HuH-7 (cell line): ENCODE measurements around the gene CAMKK1.
"Not testable (repeated sequence)": the region's sequence is repeated elsewhere in the genome, so short reads cannot be mapped to it uniquely, and the experiment has no call there.

Experiments
- DNase-seq: peaks from one replicate; pipeline ENCODE4 v3.0.0; 2011; ENCODE audit warnings: low spot score

The CAMKK1 gene

GRCh38 chr17:3845621-3846436 is 47.0 kb downstream of the CAMKK1 start, which contains the start of gene NCBP3:
Gene NCBP3, minus strand, starts transcription at chr17:3846246. Its CDS starts 23 bp downstream, at chr17:3846223.
- DNase-seq = peak; percentile 88

DNA sequence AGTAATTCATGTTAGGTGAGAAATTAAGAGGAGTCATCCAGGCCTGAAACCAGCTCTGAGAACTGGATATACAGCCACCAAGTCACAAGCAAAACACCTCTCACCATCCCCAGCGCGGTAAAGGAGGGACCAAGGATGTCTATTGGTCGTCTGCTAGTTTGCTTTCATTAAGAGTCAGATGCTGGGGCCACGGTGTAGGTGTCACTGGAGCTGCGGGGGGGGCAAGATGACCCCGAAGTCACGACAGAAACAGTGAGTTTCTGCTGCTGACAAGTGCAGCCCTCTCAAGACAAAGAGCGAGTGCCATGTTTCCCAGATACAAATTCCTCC is 47.6 kb downstream of the CAMKK1 start:
- no peak for DNase-seq

- DNase-seq = not testable (repeated sequence)
These were observed 48.3 kb downstream of the CAMKK1 start for GRCh38 chr17:3844556-3844955.

DNA sequence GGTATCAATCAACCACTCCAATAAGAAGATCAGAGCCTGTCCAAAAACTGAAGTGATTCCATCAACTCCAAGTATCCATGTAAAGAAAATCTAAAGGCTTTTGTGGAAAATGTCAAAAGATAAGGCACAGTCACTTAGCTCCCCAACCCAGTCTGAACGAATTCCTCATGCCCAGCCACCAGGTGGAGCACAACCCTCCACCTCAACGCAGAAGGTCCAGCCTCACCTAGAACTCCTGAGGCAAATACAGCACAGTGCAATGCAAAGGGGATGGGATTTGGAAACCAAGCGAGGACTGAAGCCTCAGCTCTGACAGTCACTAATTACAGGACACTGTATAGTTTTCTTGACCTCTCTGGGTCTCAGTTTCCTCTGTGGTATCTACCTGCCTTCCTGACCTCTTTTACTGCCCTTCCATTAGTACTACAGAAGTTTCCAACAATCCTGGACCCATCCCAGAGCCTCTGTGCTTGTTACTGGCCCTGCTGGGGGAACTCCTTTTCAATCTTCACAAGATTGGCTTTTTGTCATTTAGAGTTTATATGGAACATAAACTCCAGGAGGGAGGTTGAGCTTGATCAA is 48.8 kb downstream of the CAMKK1 start:
- DNase-seq = peak; percentile 78

- no peak for DNase-seq
These were observed 54.6 kb downstream of the CAMKK1 start for GRCh38 chr17:3838206-3838605.

DNA sequence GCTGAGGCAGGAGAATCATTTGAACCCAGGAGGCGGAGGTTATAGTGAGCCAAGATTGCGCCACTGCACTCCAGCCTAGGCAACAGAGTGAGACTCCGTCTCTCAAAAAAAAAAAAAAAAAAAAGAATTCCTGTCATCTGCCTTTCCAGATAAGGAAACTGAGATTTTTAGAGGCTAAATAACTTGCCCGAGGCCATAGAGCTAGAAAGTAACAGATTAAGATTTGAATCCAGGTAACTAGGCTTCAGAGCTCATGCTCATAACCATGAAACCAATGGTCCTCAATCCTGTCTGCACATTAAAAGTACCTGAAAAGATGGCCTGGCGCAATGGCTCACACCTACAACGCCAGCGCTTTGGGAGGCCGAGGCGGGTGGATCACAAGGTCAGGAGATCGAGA is 56.3 kb downstream of the CAMKK1 start:
- DNase-seq = no peak

DNA sequence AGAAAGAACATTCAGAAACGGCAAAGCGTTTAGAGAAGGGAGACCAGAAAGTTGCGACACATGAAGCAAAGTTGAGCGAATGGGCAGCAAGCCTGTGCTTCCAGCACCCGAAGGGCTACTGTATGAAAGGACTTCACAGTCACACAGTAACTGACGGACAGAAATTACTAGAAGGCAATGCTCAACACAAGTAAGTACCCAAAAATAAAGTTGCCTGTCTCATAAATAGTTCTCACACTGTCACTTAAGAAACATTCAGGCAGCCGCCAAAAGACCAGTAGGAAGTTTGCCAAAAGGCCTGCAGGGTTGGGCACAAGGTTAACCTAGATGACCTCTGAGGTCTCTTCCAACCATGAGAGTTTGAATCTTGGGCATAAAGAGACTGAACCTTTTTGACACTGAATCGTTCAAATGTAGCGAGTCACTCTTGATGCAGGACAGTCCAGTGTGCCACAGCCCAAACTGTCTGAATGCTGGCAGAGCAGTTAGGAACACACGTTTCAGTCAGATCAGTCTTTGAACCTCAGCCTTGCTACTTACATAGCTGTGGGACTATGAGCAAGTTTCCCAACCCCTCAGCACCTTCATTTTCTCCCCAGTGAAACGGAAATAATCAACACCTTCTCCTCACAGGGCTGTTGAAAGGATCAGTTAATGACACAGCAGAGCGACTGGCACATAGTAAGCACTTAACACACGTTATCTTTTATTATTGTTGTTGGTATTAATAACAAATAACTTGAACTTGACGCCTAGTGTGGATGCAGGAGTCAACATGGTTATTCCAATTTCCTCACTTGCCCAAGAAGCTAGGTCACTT is 57.2 kb downstream of the CAMKK1 start:
- DNase-seq = no peak

DNA sequence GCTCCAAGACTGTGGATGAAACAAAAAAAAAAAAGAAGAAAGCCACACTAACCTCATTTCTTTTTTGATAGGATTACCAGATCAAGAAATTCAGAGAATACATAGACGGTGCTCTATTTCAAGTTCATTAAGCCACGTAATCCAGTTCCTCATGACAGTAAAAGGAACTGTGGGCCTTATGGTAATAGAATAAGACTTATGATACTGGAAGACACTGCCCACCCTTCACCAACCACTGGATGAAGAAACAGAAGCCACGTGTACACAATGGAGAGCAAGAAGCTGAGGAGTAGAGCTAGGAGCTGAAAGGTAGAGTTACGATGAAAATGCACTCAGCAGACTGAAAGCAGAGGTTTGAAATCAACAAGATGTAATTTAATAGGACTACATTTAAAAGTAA is 58.0 kb downstream of the CAMKK1 start:
- DNase-seq = no peak

GRCh38 chr17:3828852-3829232 is 64.0 kb downstream of the CAMKK1 start:
- DNase-seq = no peak

- DNase-seq = no peak
These were observed 64.6 kb downstream of the CAMKK1 start for GRCh38 chr17:3828151-3828851.

- no peak for DNase-seq
These were observed 65.6 kb downstream of the CAMKK1 start for GRCh38 chr17:3827124-3827773.

- no peak for DNase-seq
These were observed 66.7 kb downstream of the CAMKK1 start for GRCh38 chr17:3826191-3826590.

GRCh38 chr17:3821101-3821500 is 71.8 kb downstream of the CAMKK1 start:
- DNase-seq = no peak

GRCh38 chr17:3818786-3819185 is 74.1 kb downstream of the CAMKK1 start:
- no peak for DNase-seq

DNA sequence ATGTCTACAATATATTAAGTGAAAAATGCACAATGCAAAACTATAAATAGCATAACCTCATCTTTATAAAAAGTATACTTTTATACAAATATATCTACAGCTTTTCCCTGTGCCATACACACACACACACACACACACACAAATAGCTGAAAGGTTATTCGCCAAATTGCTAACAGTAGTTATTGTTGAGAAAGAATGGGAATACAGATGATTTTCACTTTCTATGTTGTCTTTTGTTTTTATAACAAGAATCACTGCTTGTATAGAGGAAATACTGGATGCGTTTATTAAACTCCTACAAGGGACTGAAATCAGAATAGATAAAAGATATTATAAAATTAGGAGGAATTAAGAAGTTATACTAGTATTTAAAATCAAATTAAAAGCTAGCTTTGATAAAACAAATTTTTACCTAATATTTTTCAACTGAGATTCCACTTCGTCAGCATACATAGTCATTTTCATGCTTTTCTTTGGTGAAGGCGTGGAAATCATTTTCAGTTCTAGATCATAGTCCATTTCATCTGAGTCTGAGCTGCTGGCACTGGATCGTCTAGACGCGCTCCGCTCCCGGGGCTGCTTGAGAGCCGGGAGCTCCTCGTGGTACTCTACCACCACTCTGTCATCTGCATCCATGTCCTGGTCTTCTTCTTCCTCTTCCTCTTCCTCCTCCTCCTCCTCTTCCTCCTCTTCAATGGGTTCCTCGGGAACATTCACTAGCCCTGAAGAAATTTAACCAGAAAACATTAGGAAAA is 74.8 kb downstream of the CAMKK1 start:
- no peak for DNase-seq

DNA sequence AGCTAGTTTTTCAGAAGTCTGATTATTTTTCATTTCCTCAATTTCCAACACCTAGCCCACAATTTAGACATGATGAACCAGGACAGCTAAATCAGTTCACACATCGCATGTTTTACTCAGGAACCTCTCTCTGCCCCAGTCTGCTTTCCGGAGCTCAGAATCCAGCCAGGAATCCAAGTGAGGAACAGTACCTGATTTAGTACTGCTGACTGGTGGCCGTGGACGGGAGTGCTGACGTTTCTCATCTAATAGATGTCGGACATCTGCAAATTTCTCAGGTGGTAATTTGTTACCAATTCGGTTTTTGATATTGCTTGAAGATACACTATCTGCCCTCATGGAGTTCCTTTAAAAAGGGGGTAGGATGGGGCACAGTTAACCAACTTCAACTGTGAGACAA is 76.9 kb downstream of the CAMKK1 start:
- no peak for DNase-seq

DNA sequence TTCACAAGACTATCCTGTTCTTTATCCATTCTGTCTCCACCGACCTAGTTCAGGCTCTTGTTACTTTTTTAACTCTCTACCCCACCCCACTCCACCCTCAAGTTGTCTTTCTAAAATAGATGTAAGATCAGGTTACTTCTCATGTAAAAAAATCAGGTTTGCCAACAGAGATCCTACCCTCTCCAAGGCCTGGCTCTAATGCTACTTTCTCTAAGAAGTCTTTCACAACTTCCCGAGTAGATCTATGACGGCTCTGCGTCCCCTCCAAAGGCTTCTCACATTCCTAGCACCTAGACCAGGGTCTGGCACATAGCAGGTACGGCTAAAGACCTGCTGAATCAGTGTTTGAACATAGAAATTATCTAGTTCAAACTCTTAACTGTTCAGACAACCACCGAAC is 77.7 kb downstream of the CAMKK1 start:
- DNase-seq = no peak

- DNase-seq = no peak
These were observed 78.5 kb downstream of the CAMKK1 start for GRCh38 chr17:3814361-3814760.

DNA sequence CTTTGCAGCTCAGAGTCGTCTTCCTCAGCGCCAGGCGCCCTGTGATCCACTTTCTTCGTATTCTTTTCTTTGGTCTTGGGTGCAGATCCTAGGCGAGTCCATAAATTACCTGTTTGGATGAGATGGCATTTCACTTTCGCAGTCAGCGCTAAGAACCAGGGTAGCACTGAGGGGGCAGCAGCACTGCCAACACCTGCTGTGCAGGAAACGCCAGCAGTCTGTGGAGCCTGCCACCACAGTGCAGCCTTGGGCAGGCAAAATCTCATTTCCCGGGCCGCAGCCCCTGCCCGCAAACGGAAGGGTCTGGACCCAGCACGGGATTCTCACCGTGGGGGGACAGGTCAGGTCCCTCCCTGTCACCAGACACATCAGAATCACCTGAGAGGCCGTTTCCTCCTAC is 79.7 kb downstream of the CAMKK1 start:
- DNase-seq = no peak

GRCh38 chr17:3812771-3813170 is 80.1 kb downstream of the CAMKK1 start:
- DNase-seq = no peak

DNA sequence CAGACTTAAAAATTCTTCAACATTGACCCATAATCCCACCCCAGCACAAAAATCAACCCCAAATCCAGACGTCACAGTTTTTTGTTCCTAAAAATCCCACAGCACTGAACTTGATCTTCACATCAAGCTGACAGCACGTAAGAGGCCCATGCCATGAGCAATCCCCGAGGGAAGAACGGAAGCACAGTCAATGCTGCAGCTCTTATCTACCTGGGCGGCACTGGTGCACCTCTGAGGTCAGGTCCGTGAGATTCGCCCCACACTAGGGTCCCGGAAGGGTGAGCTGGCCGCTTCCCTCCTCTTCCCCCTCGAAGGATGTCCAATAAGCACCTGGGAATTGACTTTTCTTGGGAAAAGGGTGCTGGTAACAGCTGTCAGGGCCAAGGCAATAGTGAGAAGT is 80.6 kb downstream of the CAMKK1 start:
- DNase-seq = no peak
